ENCODE results near the gene PHF21A.

DNA sequence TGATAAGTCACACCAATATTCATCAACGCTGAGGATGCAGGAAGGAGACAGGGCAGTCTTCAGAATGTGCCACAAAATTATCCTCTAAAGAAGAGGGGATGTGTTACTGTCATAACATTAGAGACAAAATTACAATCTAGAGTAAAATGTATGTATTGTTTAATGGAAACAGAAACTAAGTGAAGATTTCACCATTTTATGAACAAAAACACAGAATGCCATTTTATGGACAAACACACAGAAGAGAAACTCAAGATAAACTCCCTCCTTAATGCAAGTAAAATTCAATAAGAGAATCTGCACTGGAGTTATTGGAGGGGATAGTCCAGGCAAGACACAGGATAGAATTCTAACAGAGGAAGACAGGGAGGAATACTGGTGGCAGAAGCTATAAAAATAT is 136.0 kb downstream of the PHF21A start:
- TF ChIP-seq, protein P1, sequence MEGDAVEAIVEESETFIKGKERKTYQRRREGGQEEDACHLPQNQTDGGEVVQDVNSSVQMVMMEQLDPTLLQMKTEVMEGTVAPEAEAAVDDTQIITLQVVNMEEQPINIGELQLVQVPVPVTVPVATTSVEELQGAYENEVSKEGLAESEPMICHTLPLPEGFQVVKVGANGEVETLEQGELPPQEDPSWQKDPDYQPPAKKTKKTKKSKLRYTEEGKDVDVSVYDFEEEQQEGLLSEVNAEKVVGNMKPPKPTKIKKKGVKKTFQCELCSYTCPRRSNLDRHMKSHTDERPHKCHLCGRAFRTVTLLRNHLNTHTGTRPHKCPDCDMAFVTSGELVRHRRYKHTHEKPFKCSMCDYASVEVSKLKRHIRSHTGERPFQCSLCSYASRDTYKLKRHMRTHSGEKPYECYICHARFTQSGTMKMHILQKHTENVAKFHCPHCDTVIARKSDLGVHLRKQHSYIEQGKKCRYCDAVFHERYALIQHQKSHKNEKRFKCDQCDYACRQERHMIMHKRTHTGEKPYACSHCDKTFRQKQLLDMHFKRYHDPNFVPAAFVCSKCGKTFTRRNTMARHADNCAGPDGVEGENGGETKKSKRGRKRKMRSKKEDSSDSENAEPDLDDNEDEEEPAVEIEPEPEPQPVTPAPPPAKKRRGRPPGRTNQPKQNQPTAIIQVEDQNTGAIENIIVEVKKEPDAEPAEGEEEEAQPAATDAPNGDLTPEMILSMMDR (IDR thresholded peaks at IDR 0.05; ENCODE audit: insufficient read depth, low read length, poor library complexity, severe bottlenecking): no peak
- no peak for TF ChIP-seq EZH2phosphoT487 (conservative IDR thresholded peaks at IDR 0.05; ENCODE audit: low read length)
